Uterus (tissue), 4 donors: ENCODE measurements around the gene IL6ST. TPM values are rescaled to one million over a fixed set of nuclear protein-coding genes. Genes with fewer than 3 reads are reported as not detected.
"Not testable (repeated sequence)": the region's sequence is repeated elsewhere in the genome, so short reads cannot be mapped to it uniquely, and the experiment has no call there.

Source experiments
- DNase-seq, 2 donors: peaks; one replicate each; pipeline ENCODE4 v3.0.0-alpha.2; 2019 to 2020
- H3K27ac ChIP-seq, 2 donors: fragments of 200-600 bp; sonication (generic); 1 replicate in 1 of 2; 2 replicates in 1 of 2; pipeline ENCODE4 v1.5.1; 2016 to 2018
- H3K27me3 ChIP-seq, 2 donors: fragments of 200-600 bp; sonication (generic); one replicate each; pipeline ENCODE4 v1.5.1; 2018 to 2019; ENCODE audit warnings: control low read depth in 1 of 2
- H3K36me3 ChIP-seq, 2 donors: fragments of 200-600 bp; sonication (generic); one replicate each; pipeline ENCODE4 v1.5.1; 2019; ENCODE audit warnings: control low read depth in 1 of 2
- H3K4me1 ChIP-seq, 2 donors: fragments of 200-600 bp; sonication (generic); one replicate each; pipeline ENCODE4 v1.5.1; 2018 to 2019; ENCODE audit warnings: control low read depth in 1 of 2
- H3K4me3 ChIP-seq, 2 donors: fragments of 200-600 bp; sonication (generic); 1 replicate in 1 of 2; 2 replicates in 1 of 2; pipeline ENCODE4 v1.5.1; 2018 to 2019; ENCODE audit warnings: mild to moderate bottlenecking in 1 of 2
- H3K9me3 ChIP-seq, 2 donors: fragments of 200-600 bp; sonication (generic); one replicate each; pipeline ENCODE4 v1.5.1; 2019; ENCODE audit warnings: control low read depth in 1 of 2
- CTCF ChIP-seq, 4 experiments: fragments of 200-600 bp in 2 of 4; fragments of 450-650 bp in 2 of 4; sonication (generic) in 2 of 4; IDR thresholded peaks; one replicate each; pipeline ENCODE4 v1.5.1; 2016 to 2019; ENCODE audit warnings: antibody characterized with exemption in 4 of 4, mild to moderate bottlenecking in 2 of 4, moderate library complexity in 1 of 4
- POLR2A ChIP-seq, 2 donors: fragments of 450-650 bp; IDR thresholded peaks; one replicate each; pipeline ENCODE4 v1.6.1; 2016; ENCODE audit warnings: antibody characterized with exemption in 2 of 2, mild to moderate bottlenecking in 1 of 2, moderate library complexity in 1 of 2
- intact Hi-C: fragments of 100-400 bp; cut with DNase I; formaldehyde crosslinking; loops from one replicate; pipeline ENCODE4 v1.15.1; 2023; ENCODE audit warnings: low total_unique reads
- total RNA-seq, 4 donors: library from RNA; depleted of rRNA in 3 of 4; stranded (reverse); fragments of >200 nt in 3 of 4; gene quantifications; one replicate each; pipeline versions ENCODE4 v1.1.0 to v1.2.4, GENCODE V29; 2014 to 2023
- donor health status: DM: yes; HTN: yes; CAD: no.

The IL6ST gene
- total RNA-seq, 4 donors from 2014 or later, result 147 to 414 (median 364) TPM

- Histone ChIP-seq H3K36me3 (no peaks in the 10 kb centered on the region), H3K27ac (peak overlapping the region; percentile 19 to 48), H3K9me3 (no peaks in the 10 kb centered on the region), H3K27me3 (no peaks in the 10 kb centered on the region), H3K4me3 (no peak overlapping the region), H3K4me1 (no peaks in the 10 kb centered on the region)
- intact Hi-C loops, result no loop called here
- no peak for DNase-seq
- TF ChIP-seq POLR2A (IDR thresholded peaks at IDR 0.05), result no peak
- no peak for TF ChIP-seq CTCF (IDR thresholded peaks at IDR 0.05)
Observed at GRCh38 chr5:56019306-56020272, 24.8 kb upstream of the IL6ST start.

GRCh38 chr5:56018832-56019231, 24.1 kb upstream of the IL6ST start:
- DNase-seq, result no peak
- H3K4me3 ChIP-seq, result no peak overlapping the region
- H3K9me3 ChIP-seq, result no peaks in the 10 kb centered on the region
- H3K27me3 ChIP-seq, result no peaks in the 10 kb centered on the region
- H3K36me3 ChIP-seq, result no peaks in the 10 kb centered on the region
- TF ChIP-seq CTCF (IDR thresholded peaks at IDR 0.05) (no peak), POLR2A (IDR thresholded peaks at IDR 0.05) (no peak)
- intact Hi-C loops, result no loop called here
- H3K27ac ChIP-seq, result no peak overlapping the region
- H3K4me1 ChIP-seq, result no peaks in the 10 kb centered on the region

GRCh38 chr5:56014701-56015100, 19.9 kb upstream of the IL6ST start:
- H3K4me3 ChIP-seq, intact Hi-C loops: not testable (repeated sequence)

GRCh38 chr5:56013939-56014338, 19.2 kb upstream of the IL6ST start:
- intact Hi-C loops, result not testable (repeated sequence)

More at GRCh38 chr5:56014701-56015100, 19.9 kb upstream of the IL6ST start:
- not testable (repeated sequence) for H3K27ac ChIP-seq, H3K9me3 ChIP-seq, DNase-seq, H3K4me1 ChIP-seq, H3K36me3 ChIP-seq, H3K27me3 ChIP-seq

GRCh38 chr5:56012281-56012963, 17.7 kb upstream of the IL6ST start:
- DNase-seq, result peak in 1 of 2 donors; percentile 39
- H3K27me3 ChIP-seq, result no peaks in the 10 kb centered on the region
- no peaks in the 10 kb centered on the region for H3K4me1 ChIP-seq
- intact Hi-C loops, result no loop called here
- H3K27ac ChIP-seq, result peak overlapping the region; percentile 37
- H3K4me3 ChIP-seq, result no peak overlapping the region
- TF ChIP-seq POLR2A (IDR thresholded peaks at IDR 0.05), result no peak
- no peak for TF ChIP-seq CTCF (IDR thresholded peaks at IDR 0.05)
- H3K36me3 ChIP-seq, result no peaks in the 10 kb centered on the region
- H3K9me3 ChIP-seq, result no peaks in the 10 kb centered on the region

More at GRCh38 chr5:56013939-56014338, 19.2 kb upstream of the IL6ST start:
- H3K9me3 ChIP-seq, H3K36me3 ChIP-seq, H3K27me3 ChIP-seq, DNase-seq, H3K4me1 ChIP-seq, H3K27ac ChIP-seq, H3K4me3 ChIP-seq: not testable (repeated sequence)

GRCh38 chr5:56011835-56012234, 17.1 kb upstream of the IL6ST start:
- no peak for TF ChIP-seq POLR2A (IDR thresholded peaks at IDR 0.05)
- no peak for TF ChIP-seq CTCF (IDR thresholded peaks at IDR 0.05)
- no peak overlapping the region for H3K4me3 ChIP-seq
- DNase-seq, result no peak
- no peaks in the 10 kb centered on the region for H3K4me1 ChIP-seq
- no peaks in the 10 kb centered on the region for H3K36me3 ChIP-seq
- no peaks in the 10 kb centered on the region for H3K27me3 ChIP-seq
- intact Hi-C loops, result no loop called here
- no peaks in the 10 kb centered on the region for H3K9me3 ChIP-seq
- H3K27ac ChIP-seq, result peak overlapping the region; percentile 37
